GM21576 (cell line): Measurements from ENCODE around the gene RRAGB.
"Not testable (repeated sequence)": the region's sequence is repeated elsewhere in the genome, so short reads cannot be mapped to it uniquely, and the experiment has no call there.

Source experiments
- ATAC-seq: cut with Tn5 transposase; IDR thresholded peaks from one replicate; pipeline ENCODE4 v1.9.1; 2021; ENCODE audit warnings: mild to moderate bottlenecking, moderate library complexity; ENCODE audit not compliant: unreplicated experiment

RRAGB gene

GRCh38 chrX:55767100-55767499 lies 49.6 kb downstream of the RRAGB start:
- ATAC-seq, result no peak

- not testable (repeated sequence) for ATAC-seq
Observed at GRCh38 chrX:55774419-55774818, 56.9 kb downstream of the RRAGB start.

DNA sequence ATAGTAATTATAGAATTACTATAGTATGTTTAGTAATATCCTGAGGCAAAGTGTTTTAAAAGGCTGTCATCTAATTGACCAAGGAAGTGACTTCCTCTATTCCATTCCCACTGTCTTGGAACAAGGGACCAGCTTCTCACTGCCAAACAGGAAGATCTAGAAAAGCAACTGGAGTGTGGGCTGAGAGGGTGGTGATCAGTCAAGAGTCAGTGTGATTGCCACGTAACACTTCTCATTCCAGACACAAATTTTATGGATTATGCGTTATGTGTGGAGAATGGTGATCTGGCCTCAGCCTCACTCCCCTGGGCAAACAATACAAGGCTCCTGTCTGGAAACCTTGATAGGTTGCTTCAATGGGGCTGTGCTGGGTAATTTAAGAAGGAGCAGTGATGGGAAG lies 60.0 kb downstream of the RRAGB start:
- ATAC-seq, result no peak

DNA sequence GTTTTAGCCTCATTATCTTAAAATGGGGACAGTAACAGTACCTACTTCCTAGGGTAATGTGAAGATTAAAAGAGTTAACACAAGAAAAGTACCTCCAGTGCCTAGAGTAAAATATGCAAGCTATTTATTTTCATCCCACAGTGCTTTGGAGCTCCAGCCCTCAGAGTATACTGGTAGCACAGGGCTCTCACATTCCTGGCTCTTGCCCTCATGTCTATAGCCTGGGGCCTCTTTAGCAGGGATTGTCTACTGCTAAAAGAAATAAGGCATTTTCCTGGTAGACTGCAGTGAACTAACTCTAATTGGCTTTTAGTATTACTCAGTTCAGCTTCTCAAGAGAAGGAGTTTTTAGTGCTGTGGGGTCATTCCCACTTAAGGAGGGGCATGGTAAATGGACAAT lies 60.8 kb downstream of the RRAGB start:
- ATAC-seq, result no peak

- no peak for ATAC-seq
Observed at GRCh38 chrX:55783723-55784122, 66.2 kb downstream of the RRAGB start.

DNA sequence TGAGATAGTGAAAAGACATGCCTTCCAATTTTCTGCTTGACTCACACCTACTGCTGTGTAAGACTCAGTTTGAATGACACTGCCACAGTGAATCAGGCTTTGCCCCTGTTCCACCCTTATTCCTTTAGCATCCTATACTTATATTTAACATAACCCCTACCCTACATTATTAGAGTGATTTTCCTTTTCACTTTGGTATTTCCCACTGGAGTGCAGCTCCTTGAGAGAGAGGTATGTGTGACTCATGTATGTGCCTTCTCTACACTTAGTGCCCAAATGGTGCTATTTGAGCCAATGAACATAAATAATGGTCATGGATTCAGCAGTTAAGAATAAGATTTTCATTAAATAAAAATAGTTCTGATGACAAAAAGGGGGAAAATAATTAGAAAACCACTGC lies 69.5 kb downstream of the RRAGB start:
- no peak for ATAC-seq

GRCh38 chrX:55787727-55788126 lies 70.2 kb downstream of the RRAGB start:
- ATAC-seq, result no peak

- peak; percentile 99 for ATAC-seq
Observed at GRCh38 chrX:55794405-55794804, 76.9 kb downstream of the RRAGB start.

DNA sequence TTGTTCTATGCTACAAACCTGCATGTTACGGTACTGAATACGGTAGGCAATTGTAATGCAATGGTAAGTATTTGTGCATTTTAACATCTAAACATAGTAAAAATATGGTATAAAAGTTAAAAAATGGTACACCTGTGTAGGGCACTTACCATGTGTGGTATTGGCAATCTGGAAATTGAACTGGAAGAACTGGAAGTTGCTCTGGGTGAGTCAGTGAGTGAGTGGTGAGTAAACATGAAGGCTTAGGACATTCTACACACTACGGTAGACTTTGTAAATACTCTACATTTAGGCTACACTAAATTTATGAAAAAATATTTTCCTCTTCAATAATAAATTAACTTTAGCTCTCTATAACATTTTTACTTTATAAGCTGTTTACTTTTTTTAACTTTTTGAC lies 78.9 kb downstream of the RRAGB start:
- no peak for ATAC-seq

DNA sequence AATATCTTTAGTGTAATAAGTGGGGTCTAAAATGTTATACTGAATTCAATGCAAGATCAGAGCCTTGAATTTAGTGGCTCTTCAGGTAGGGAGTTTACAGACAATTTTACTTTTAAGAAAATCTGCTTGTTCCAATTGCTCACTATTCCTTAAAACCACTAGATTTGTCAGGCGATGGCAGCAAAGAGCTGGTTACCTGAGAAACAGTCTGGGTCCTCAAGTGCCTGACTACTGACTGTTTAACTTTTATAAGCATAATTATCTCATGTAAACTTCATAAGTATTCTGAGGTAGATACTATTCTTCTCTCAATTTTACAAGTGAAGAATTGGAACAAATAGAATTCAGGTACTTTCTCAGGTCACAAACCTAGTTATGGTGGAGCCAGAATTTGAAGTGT lies 84.3 kb downstream of the RRAGB start:
- no peak for ATAC-seq
